OCI-LY1 (cell line): ENCODE results near the gene CACNA2D1.

ENCODE experiments used
- EZH2 ChIP-seq: fragments of 200-600 bp; sonication (generic), shearing (Covaris generic); IDR thresholded peaks from 2 replicates; pipeline ENCODE4 v1.8.0; 2017; ENCODE audit warnings: borderline replicate concordance, mixed run types, mild to moderate bottlenecking, antibody characterized with exemption, low read length, moderate library complexity, mixed read lengths
- TF ChIP-seq, protein P1 (sequence below): fragments of 200-600 bp; sonication (generic), shearing (Covaris generic); IDR thresholded peaks from 2 replicates; pipeline ENCODE4 v1.5.1; 2017; ENCODE audit warnings: mild to moderate bottlenecking, antibody characterized with exemption, low read length, moderate library complexity, mixed read lengths

GRCh38 chr7:82335927-82336326 lies 107.7 kb downstream of the CACNA2D1 start:
- TF ChIP-seq, protein P1, sequence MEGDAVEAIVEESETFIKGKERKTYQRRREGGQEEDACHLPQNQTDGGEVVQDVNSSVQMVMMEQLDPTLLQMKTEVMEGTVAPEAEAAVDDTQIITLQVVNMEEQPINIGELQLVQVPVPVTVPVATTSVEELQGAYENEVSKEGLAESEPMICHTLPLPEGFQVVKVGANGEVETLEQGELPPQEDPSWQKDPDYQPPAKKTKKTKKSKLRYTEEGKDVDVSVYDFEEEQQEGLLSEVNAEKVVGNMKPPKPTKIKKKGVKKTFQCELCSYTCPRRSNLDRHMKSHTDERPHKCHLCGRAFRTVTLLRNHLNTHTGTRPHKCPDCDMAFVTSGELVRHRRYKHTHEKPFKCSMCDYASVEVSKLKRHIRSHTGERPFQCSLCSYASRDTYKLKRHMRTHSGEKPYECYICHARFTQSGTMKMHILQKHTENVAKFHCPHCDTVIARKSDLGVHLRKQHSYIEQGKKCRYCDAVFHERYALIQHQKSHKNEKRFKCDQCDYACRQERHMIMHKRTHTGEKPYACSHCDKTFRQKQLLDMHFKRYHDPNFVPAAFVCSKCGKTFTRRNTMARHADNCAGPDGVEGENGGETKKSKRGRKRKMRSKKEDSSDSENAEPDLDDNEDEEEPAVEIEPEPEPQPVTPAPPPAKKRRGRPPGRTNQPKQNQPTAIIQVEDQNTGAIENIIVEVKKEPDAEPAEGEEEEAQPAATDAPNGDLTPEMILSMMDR, result no peak
- no peak for TF ChIP-seq EZH2
